ENCODE measurements around the gene PSMD4. TPM values are rescaled to one million over a fixed set of nuclear protein-coding genes. Genes with fewer than 3 reads are reported as not detected.
"Not testable (repeated sequence)": the region's sequence is repeated elsewhere in the genome, so short reads cannot be mapped to it uniquely, and the experiment has no call there.

The PSMD4 gene
- 100 to 1,000 TPM; 170 to 190 TPM for total RNA-seq

- CTCF ChIA-PET = interaction anchor here (0.5 to 1.3 kb wide), 8 partner anchors 8 to 141 kb away, joined by 3 to 4 read pairs (median 3); no protein-coding TSS in a partner anchor
- Mint-ChIP-seq H3K27ac (peak within 1 kb of the TSS; percentile 90), H3K9me3 (no peaks in the 10 kb centered on the region), H3K27me3 (no peaks in the 10 kb centered on the region), H3K4me3 (peak within 1 kb of the TSS; percentile 90), H3K36me3 (ENCODE audit: low read depth) (peaks cover 7% of the 10 kb centered on the region), H3K4me1 (peaks cover 31% of the 10 kb centered on the region)
- peak; percentile 96 for DNase-seq
- POLR2A ChIA-PET = interaction anchor here (0.7 to 1.3 kb wide), 3 partner anchors 65 to 198 kb away, joined by 3 read pairs; partner anchors contain the start of gene VPS72
Measured at GRCh38 chr1:151254217-151255213, at the start of gene PSMD4. Gene PSMD4 (plus strand): TSS chr1:151254734. CDS start chr1:151254783, 49 bp downstream.

GRCh38 chr1:151205381-151205965, 49.1 kb upstream of the PSMD4 start:
- POLR2A ChIA-PET, H3K27ac Mint-ChIP-seq, H3K9me3 Mint-ChIP-seq, H3K27me3 Mint-ChIP-seq, CTCF ChIA-PET, H3K4me3 Mint-ChIP-seq, DNase-seq: not testable (repeated sequence)
- Mint-ChIP-seq H3K4me1 (peaks cover 40% of the 10 kb centered on the region), H3K36me3 (ENCODE audit: low read depth) (peaks cover 34% of the 10 kb centered on the region)

GRCh38 chr1:151210830-151211229, 43.7 kb upstream of the PSMD4 start:
- peaks cover 37% of the 10 kb centered on the region for H3K36me3 Mint-ChIP-seq (ENCODE audit: low read depth)
- H3K9me3 Mint-ChIP-seq = no peaks in the 10 kb centered on the region
- no peak for DNase-seq
- peak overlapping the region; percentile 86 for H3K27ac Mint-ChIP-seq
- H3K27me3 Mint-ChIP-seq = no peaks in the 10 kb centered on the region
- H3K4me1 Mint-ChIP-seq = peaks cover 42% of the 10 kb centered on the region
- ChIA-PET CTCF (interaction anchor here (0.7 to 2.3 kb wide), 2 partner anchors 9 to 16 kb away, joined by 3 to 7 read pairs; no protein-coding TSS in a partner anchor), POLR2A (no interaction called here)
- no peak overlapping the region for H3K4me3 Mint-ChIP-seq

- peak; percentile 44 for DNase-seq
- POLR2A ChIA-PET = interaction anchor here (0.7 kb wide), 1 partner anchor 65 kb away, joined by 3 read pairs; no protein-coding TSS in a partner anchor
- CTCF ChIA-PET = interaction anchor here (0.6 to 2.3 kb wide), 7 partner anchors 10 to 187 kb away, joined by 3 to 7 read pairs (median 3); partner anchors contain the start of genes PI4KB and PSMB4
- Mint-ChIP-seq H3K4me3 (peak overlapping the region; percentile 53), H3K27me3 (no peaks in the 10 kb centered on the region), H3K9me3 (no peaks in the 10 kb centered on the region), H3K36me3 (ENCODE audit: low read depth) (peaks cover 31% of the 10 kb centered on the region), H3K27ac (peak overlapping the region; percentile 86), H3K4me1 (peaks cover 43% of the 10 kb centered on the region)
Measured at GRCh38 chr1:151211972-151212705, 42.4 kb upstream of the PSMD4 start.

- H3K27ac Mint-ChIP-seq = no peak overlapping the region
- POLR2A ChIA-PET = no interaction called here
- CTCF ChIA-PET = no interaction called here
- no peak overlapping the region for H3K4me3 Mint-ChIP-seq
- DNase-seq = no peak
- H3K4me1 Mint-ChIP-seq = peaks cover 44% of the 10 kb centered on the region
- H3K27me3 Mint-ChIP-seq = no peaks in the 10 kb centered on the region
- H3K36me3 Mint-ChIP-seq (ENCODE audit: low read depth) = peaks cover 26% of the 10 kb centered on the region
- no peaks in the 10 kb centered on the region for H3K9me3 Mint-ChIP-seq
Measured at GRCh38 chr1:151213560-151213959, 41.0 kb upstream of the PSMD4 start.

GRCh38 chr1:151221616-151222015, 32.9 kb upstream of the PSMD4 start:
- peaks cover 4% of the 10 kb centered on the region for H3K4me1 Mint-ChIP-seq
- H3K4me3 Mint-ChIP-seq = no peak overlapping the region
- no peaks in the 10 kb centered on the region for H3K27me3 Mint-ChIP-seq
- peaks cover 22% of the 10 kb centered on the region for H3K36me3 Mint-ChIP-seq (ENCODE audit: low read depth)
- DNase-seq = no peak
- CTCF ChIA-PET = no interaction called here
- POLR2A ChIA-PET = interaction anchor here (0.5 kb wide), 1 partner anchor 356 kb away, joined by 3 read pairs; no protein-coding TSS in a partner anchor
- no peak overlapping the region for H3K27ac Mint-ChIP-seq
- H3K9me3 Mint-ChIP-seq = no peaks in the 10 kb centered on the region

GRCh38 chr1:151222130-151222529, 32.4 kb upstream of the PSMD4 start:
- no peaks in the 10 kb centered on the region for H3K9me3 Mint-ChIP-seq
- H3K4me1 Mint-ChIP-seq = peaks cover 4% of the 10 kb centered on the region
- DNase-seq = no peak
- ChIA-PET POLR2A (interaction anchor here (0.5 kb wide), 1 partner anchor 356 kb away, joined by 3 read pairs; no protein-coding TSS in a partner anchor), CTCF (no interaction called here)
- H3K36me3 Mint-ChIP-seq (ENCODE audit: low read depth) = peaks cover 25% of the 10 kb centered on the region
- H3K4me3 Mint-ChIP-seq = no peak overlapping the region
- H3K27ac Mint-ChIP-seq = no peak overlapping the region
- H3K27me3 Mint-ChIP-seq = no peaks in the 10 kb centered on the region

- CTCF ChIA-PET = interaction anchor here (0.6 to 4.9 kb wide), 3 partner anchors 16 to 63 kb away, joined by 3 to 20 read pairs (median 5); no protein-coding TSS in a partner anchor
- peaks cover 71% of the 10 kb centered on the region for H3K36me3 Mint-ChIP-seq (ENCODE audit: low read depth)
- no peak for DNase-seq
- no peaks in the 10 kb centered on the region for H3K4me1 Mint-ChIP-seq
- H3K27me3 Mint-ChIP-seq = no peaks in the 10 kb centered on the region
- H3K4me3 Mint-ChIP-seq = no peak overlapping the region
- POLR2A ChIA-PET = no interaction called here
- no peak overlapping the region for H3K27ac Mint-ChIP-seq
- H3K9me3 Mint-ChIP-seq = no peaks in the 10 kb centered on the region
Measured at GRCh38 chr1:151235235-151235634, 19.3 kb upstream of the PSMD4 start.

- Mint-ChIP-seq H3K36me3 (ENCODE audit: low read depth) (peaks cover 65% of the 10 kb centered on the region), H3K4me3 (no peak overlapping the region), H3K4me1 (no peaks in the 10 kb centered on the region), H3K27ac (peak overlapping the region; percentile 32), H3K9me3 (no peaks in the 10 kb centered on the region), H3K27me3 (no peaks in the 10 kb centered on the region)
- CTCF ChIA-PET = interaction anchor here (1.6 to 4.9 kb wide), 2 partner anchors 10 to 13 kb away, joined by 6 to 20 read pairs; no protein-coding TSS in a partner anchor
- no peak for DNase-seq
- POLR2A ChIA-PET = no interaction called here
Measured at GRCh38 chr1:151237678-151238466, 16.7 kb upstream of the PSMD4 start.

GRCh38 chr1:151238467-151238739, 16.1 kb upstream of the PSMD4 start:
- no peak overlapping the region for H3K27ac Mint-ChIP-seq
- POLR2A ChIA-PET = no interaction called here

GRCh38 chr1:151242442-151242841, 12.1 kb upstream of the PSMD4 start:
- Mint-ChIP-seq H3K9me3 (no peaks in the 10 kb centered on the region), H3K36me3 (ENCODE audit: low read depth) (peaks cover 71% of the 10 kb centered on the region), H3K27ac (no peak overlapping the region), H3K4me3 (no peak overlapping the region), H3K4me1 (no peaks in the 10 kb centered on the region), H3K27me3 (no peaks in the 10 kb centered on the region)
- no peak for DNase-seq
- ChIA-PET CTCF (interaction anchor here (1.3 to 2.4 kb wide), 3 partner anchors 9 to 26 kb away, joined by 4 to 8 read pairs (median 5); no protein-coding TSS in a partner anchor), POLR2A (no interaction called here)

More at GRCh38 chr1:151238467-151238739, 16.1 kb upstream of the PSMD4 start:
- Mint-ChIP-seq H3K9me3 (no peaks in the 10 kb centered on the region), H3K4me3 (no peak overlapping the region), H3K4me1 (no peaks in the 10 kb centered on the region), H3K36me3 (ENCODE audit: low read depth) (peaks cover 69% of the 10 kb centered on the region), H3K27me3 (no peaks in the 10 kb centered on the region)
- DNase-seq = no peak
- CTCF ChIA-PET = interaction anchor here (1.6 to 4.9 kb wide), 2 partner anchors 11 to 12 kb away, joined by 6 to 20 read pairs; no protein-coding TSS in a partner anchor

Measured in activated CD4-positive, alpha-beta T cell treated with anti-CD3 and anti-CD28 coated beads, Interleukin-2, amount 10 ng/mL, durations not matched to agents 7 days and 5 days (primary cell).